Astrocyte of the spinal cord (primary cell): ENCODE measurements around the gene ZNF487.
A peak's percentile ranks its signal among the peaks of the same experiment; 100 is the strongest.

ENCODE experiments used
- DNase-seq: peaks from one replicate; pipeline ENCODE4 v3.0.0; 2011; ENCODE audit warnings: low read depth, low spot score
- H3K4me3 ChIP-seq: 2 replicates; pipeline ENCODE4 v1.5.1; 2011; ENCODE audit warnings: low read depth, mild to moderate bottlenecking, low read length, moderate library complexity
- in situ Hi-C: cut with HindIII; loops from 2 replicates; pipeline ENCODE4 v1.10.0; 2017; ENCODE audit warnings: low sequenced_read_pairs
- TF ChIP-seq, protein P1 (sequence below): IDR thresholded peaks from 2 replicates; pipeline ENCODE4 v1.5.1; 2012; ENCODE audit warnings: low read depth, mild to moderate bottlenecking, low read length, inconsistent platforms

ZNF487 gene

DNA sequence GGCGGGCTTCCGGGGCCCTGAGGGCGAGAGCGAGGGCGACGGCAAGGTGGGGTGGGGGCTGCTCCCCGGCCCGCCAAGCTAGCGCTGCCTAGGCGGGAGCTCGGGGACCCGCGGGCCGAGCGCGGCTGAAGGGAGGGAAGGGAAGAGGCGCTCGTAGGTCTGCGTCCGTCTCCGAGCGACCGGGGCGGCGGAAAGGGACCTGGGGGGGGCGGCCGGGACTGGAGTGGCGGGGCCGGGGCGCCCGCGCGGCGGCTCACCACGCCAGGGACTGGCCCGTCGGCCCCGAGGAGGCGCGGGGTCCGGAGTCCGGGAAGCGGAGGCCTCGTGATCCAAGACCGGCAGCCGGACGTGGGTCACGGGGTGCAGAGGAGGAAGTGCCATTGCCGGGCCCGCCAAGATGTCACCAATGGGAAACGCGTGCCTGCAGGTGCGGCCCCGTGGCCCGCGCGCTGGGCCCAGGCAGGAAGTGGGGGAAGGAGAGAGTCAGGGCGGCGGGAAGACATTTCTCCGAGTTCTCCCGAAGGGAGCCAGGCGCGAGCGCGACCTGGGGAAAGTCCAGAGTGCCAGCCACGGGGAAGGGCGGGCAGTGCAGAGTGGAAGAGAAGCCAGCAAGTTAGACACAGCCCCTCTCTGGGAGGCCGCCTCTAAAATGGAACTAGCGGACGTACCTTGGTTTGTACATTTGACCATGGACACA is 39.8 kb upstream of the ZNF487 start:
- in situ Hi-C loops = no loop called here
- DNase-seq = peak; percentile 68
- peak overlapping the region; percentile 64 for H3K4me3 ChIP-seq
- TF ChIP-seq, protein P1, sequence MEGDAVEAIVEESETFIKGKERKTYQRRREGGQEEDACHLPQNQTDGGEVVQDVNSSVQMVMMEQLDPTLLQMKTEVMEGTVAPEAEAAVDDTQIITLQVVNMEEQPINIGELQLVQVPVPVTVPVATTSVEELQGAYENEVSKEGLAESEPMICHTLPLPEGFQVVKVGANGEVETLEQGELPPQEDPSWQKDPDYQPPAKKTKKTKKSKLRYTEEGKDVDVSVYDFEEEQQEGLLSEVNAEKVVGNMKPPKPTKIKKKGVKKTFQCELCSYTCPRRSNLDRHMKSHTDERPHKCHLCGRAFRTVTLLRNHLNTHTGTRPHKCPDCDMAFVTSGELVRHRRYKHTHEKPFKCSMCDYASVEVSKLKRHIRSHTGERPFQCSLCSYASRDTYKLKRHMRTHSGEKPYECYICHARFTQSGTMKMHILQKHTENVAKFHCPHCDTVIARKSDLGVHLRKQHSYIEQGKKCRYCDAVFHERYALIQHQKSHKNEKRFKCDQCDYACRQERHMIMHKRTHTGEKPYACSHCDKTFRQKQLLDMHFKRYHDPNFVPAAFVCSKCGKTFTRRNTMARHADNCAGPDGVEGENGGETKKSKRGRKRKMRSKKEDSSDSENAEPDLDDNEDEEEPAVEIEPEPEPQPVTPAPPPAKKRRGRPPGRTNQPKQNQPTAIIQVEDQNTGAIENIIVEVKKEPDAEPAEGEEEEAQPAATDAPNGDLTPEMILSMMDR = no peak

DNA sequence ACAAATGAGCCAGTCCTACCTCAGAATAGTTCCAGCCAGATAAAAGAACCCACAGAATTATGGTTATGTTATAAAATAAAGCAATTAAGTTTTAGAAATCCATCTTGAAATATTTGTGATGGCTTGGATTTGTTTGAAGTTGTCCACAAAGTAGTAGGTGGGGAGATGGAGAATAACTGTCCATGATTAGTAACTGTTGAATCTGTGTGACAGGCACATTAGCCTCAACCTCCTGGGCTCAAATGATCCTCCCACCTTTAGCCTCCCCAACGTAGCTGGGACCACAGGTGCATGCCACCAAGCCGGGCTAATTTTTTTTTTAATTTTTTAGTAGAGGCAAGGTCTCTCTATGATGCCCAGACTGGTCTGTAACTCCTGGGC is 38.0 kb upstream of the ZNF487 start:
- H3K4me3 ChIP-seq = no peak overlapping the region
- in situ Hi-C loops = no loop called here
- no peak for DNase-seq
- TF ChIP-seq, protein P1 = no peak

DNA sequence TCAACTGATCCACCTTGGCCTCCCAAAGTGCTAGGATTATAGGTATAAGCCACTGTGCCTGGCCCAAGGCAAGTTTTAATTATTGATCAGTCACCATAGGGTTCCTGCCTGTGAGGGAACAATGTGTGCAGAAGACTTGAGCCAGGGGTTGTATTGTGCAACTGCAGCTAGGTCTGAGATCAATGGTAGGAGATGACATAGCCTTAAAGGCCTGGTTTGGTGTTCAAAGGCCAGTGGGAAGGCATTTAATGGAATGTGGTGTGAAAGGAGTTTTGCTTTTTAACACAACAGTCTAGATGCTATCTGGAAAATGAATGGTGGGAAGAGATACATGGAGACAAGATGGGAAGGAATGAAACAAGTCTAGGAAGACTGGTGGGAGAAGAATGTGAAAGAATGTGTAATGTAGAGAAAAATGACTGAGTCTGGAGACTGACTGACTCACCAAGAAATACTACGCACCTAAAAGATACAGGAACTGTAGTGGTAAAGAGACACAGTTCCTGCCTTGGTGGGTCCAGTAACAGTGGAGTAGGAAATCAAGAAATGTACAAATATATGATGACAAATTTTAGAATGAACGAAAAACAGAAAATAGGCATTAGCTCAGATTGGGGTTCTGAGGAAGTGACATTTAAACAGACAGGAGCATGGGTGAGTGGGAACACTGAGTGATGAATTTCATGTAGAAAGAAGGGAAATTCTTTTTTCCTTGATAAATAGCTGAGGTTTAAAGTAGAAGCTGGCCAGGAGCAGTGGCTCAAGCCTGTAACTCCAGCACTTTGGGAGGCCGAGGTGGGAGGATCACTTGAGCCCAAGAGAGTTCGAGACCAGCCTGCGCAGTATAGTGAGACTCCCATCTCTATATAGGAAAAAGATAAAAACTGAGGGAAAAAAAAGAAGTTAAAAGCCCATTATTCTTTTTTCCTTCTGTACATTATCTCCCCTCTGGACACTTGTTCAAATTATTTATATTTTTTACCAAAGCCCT is 37.3 kb upstream of the ZNF487 start:
- in situ Hi-C loops = no loop called here
- TF ChIP-seq, protein P1 = no peak
- DNase-seq = peak; percentile 37
- H3K4me3 ChIP-seq = no peak overlapping the region

DNA sequence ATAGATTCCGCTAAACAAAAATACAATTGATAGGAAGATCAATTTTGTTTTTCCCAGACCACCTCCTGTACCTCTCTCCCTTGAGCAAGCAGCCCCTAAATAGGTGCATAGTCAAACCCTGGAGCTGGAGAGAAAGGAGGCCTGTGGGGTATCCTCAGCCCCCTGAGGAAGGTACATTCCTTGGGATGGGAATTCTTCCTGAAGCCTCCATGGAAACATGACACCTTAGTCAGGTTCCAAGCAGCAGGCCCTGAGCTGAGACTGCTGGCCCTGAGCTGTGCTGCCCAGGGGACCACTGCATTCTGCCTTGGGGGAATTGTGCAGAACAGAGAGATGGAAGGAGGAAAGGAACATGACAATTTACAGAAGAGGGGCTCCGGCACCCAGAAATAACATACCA is 35.3 kb upstream of the ZNF487 start:
- in situ Hi-C loops = no loop called here
- H3K4me3 ChIP-seq = no peak overlapping the region
- DNase-seq = no peak
- TF ChIP-seq, protein P1 = no peak

DNA sequence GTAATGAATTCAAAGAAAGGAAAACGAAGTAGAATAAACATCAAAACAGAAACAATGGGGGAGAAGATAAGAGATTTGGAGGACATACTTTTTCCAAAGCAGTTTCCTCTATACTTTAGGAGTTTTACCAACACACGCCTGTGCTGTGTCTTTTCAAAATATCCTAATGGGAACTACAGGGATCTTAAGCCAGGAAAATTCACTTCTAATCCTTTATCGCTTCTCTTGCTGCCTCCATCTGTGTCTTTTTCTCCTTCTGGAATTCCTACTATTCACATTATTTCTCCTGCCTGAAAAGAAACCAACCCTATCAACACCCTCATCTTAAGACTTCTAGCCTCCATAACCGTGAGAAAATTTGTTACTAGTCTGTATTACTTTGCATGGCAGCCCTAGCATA is 34.7 kb upstream of the ZNF487 start:
- in situ Hi-C loops = no loop called here
- TF ChIP-seq, protein P1 = no peak
- DNase-seq = no peak
- H3K4me3 ChIP-seq = no peak overlapping the region

DNA sequence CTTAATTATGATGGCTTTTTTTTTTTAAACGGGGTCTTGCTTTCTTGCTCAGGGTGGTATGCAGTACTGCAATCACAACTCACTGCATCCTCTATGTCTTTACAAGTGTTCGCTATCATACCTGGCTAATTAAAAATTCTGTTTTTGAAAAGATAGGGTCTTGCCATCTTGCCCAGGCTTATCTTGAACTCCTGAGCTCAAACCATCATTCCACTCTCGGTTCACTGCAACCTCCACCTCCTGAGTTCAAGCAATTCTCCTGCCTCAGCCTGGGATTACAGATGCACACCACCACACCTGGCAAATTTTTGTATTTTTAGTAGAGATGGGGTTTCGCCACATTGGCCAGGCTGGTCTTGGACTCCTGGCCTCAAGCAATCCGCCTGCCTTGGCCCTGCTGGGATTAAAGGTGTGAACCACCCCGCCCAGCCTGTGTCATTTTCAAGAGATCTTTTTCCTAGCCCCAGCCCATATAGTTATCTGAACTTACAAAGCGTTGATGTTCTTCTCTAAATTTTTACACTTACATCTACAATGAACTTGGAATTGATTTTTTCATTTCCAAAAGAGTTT is 33.9 kb upstream of the ZNF487 start:
- no peak for DNase-seq
- TF ChIP-seq, protein P1 = no peak
- in situ Hi-C loops = no loop called here
- H3K4me3 ChIP-seq = no peak overlapping the region
